Natural killer cell (primary cell): ENCODE results near the gene TAT. TPM values are rescaled to one million over a fixed set of nuclear protein-coding genes. Genes with fewer than 3 reads are reported as not detected.

Experiments used
- ATAC-seq, 3 donors: fragments of 150-1000 bp in 2 of 3; fragments of 200-7000 bp in 1 of 3; cut with Tn5 transposase; 1 replicate in 1 of 3; 2 replicates in 2 of 3; pipeline ENCODE4 v1.10.0; 2021; ENCODE audit warnings: mild to moderate bottlenecking in 2 of 3, moderate library complexity in 2 of 3
- DNase-seq, 2 donors: peaks; one replicate each; pipeline versions ENCODE4 v3.0.0 to v3.0.0-alpha.2; 2013 to 2021; ENCODE audit warnings: mixed read lengths in 1 of 2
- H3K27ac ChIP-seq: one replicate; pipeline ENCODE4 v1.5.1; 2013; ENCODE audit warnings: mild to moderate bottlenecking, low read length
- H3K27me3 ChIP-seq: one replicate; pipeline ENCODE4 v1.6.1; 2013; ENCODE audit warnings: low read length; ENCODE audit not compliant: control insufficient read depth, insufficient read depth
- H3K36me3 ChIP-seq: one replicate; pipeline ENCODE4 v1.6.1; 2013; ENCODE audit warnings: low read length; ENCODE audit not compliant: control insufficient read depth, insufficient read depth
- H3K4me1 ChIP-seq: one replicate; pipeline ENCODE4 v1.6.1; 2013; ENCODE audit warnings: low read length; ENCODE audit not compliant: control insufficient read depth, insufficient read depth
- H3K4me3 ChIP-seq: one replicate; pipeline ENCODE4 v1.5.1; 2013; ENCODE audit warnings: low read length
- H3K9me3 ChIP-seq: one replicate; pipeline ENCODE4 v1.6.1; 2013; ENCODE audit warnings: low read length; ENCODE audit not compliant: control insufficient read depth, insufficient read depth
- H3K27ac Mint-ChIP-seq, 2 donors: one replicate each; pipeline ENCODE4 v1.8.0; 2022; ENCODE audit warnings: mild to moderate bottlenecking in 2 of 2, mixed read lengths in 2 of 2, moderate library complexity in 1 of 2
- H3K27me3 Mint-ChIP-seq, 2 donors: one replicate each; pipeline ENCODE4 v1.8.0; 2022; ENCODE audit warnings: low read depth in 2 of 2, mixed read lengths in 2 of 2
- H3K36me3 Mint-ChIP-seq: one replicate; pipeline ENCODE4 v1.8.0; 2022; ENCODE audit warnings: mixed read lengths
- H3K4me1 Mint-ChIP-seq, 2 donors: one replicate each; pipeline ENCODE4 v1.8.0; 2022; ENCODE audit warnings: mixed read lengths in 2 of 2
- H3K4me3 Mint-ChIP-seq: one replicate; pipeline ENCODE4 v1.8.0; 2022; ENCODE audit warnings: mild to moderate bottlenecking, moderate library complexity, mixed read lengths
- H3K9me3 Mint-ChIP-seq, 2 donors: one replicate each; pipeline ENCODE4 v1.8.0; 2022; ENCODE audit warnings: mixed read lengths in 2 of 2
- CTCF ChIP-seq: fragments of 200-600 bp; IDR thresholded peaks from one replicate; pipeline ENCODE4 v1.8.0; 2022; ENCODE audit warnings: antibody characterized with exemption
- WGBS: methylation state at CpG from one replicate; pipeline ENCODE4 v1.1.7; 2013; ENCODE audit warnings: missing lambda C conversion rate; ENCODE audit not compliant: insufficient coverage; 5-methylcytosine and 5-hydroxymethylcytosine counted together
- intact Hi-C: fragments of 100-400 bp; cut with micrococcal nuclease; formaldehyde crosslinking; loops from one replicate; pipeline ENCODE4 v1.14.2; 2022
- total RNA-seq, 4 donors: library from RNA; stranded (reverse); fragments of 120-200 nt in 1 of 4; gene quantifications; one replicate each; pipeline versions ENCODE4 v1.2.3 to v1.2.4, GENCODE V29; 2013 to 2022

The TAT gene
- total RNA-seq, 3 donors from 2014 or later (not counting 1 experiment from before 2014, with no cell fraction given): not detected

GRCh38 chr16:71610936-71611871 lies 34.3 kb upstream of the TAT start:
- WGBS: 18% methylated on average over 19 of the region's 19 CpGs
- intact Hi-C loops: loop anchor here (1.0 kb wide), 1 partner anchor 199 kb away; no protein-coding TSS in a partner anchor

GRCh38 chr16:71610447-71610846 lies 33.6 kb upstream of the TAT start:
- DNase-seq (no peak), ATAC-seq (no peak)
- Mint-ChIP-seq H3K4me1 (no peaks in the 10 kb centered on the region), H3K36me3 (no peaks in the 10 kb centered on the region), H3K9me3 (no peaks in the 10 kb centered on the region), H3K4me3 (no peak overlapping the region), H3K27ac (no peak overlapping the region), H3K27me3 (peaks cover 0 to 12% of the 10 kb centered on the region in 2 donors)
- H3K27me3 ChIP-seq: no peaks in the 10 kb centered on the region
- intact Hi-C loops: no loop called here
- no peaks in the 10 kb centered on the region for H3K36me3 ChIP-seq
- no peak overlapping the region for H3K4me3 ChIP-seq
- no peak overlapping the region for H3K27ac ChIP-seq
- 87% methylated on average over 4 of the region's 4 CpGs for WGBS
- TF ChIP-seq CTCF: no peak
- H3K4me1 ChIP-seq: peaks cover 5% of the 10 kb centered on the region
- no peaks in the 10 kb centered on the region for H3K9me3 ChIP-seq

More at GRCh38 chr16:71610936-71611871, 34.3 kb upstream of the TAT start:
- Histone ChIP-seq H3K4me1 (peaks cover 5% of the 10 kb centered on the region), H3K9me3 (no peaks in the 10 kb centered on the region), H3K27me3 (no peaks in the 10 kb centered on the region), H3K36me3 (no peaks in the 10 kb centered on the region), H3K4me3 (no peak overlapping the region), H3K27ac (no peak overlapping the region)
- no peak overlapping the region for H3K27ac Mint-ChIP-seq
- H3K4me3 Mint-ChIP-seq: no peak overlapping the region
- peak; percentile 68 to 85 for DNase-seq
- H3K9me3 Mint-ChIP-seq: no peaks in the 10 kb centered on the region
- H3K36me3 Mint-ChIP-seq: no peaks in the 10 kb centered on the region
- ATAC-seq: peak; percentile 77 to 97 (median 89)
- TF ChIP-seq CTCF: peak; percentile 88
- H3K4me1 Mint-ChIP-seq: no peaks in the 10 kb centered on the region
- H3K27me3 Mint-ChIP-seq: peaks cover 0 to 12% of the 10 kb centered on the region in 2 donors

- H3K27me3 Mint-ChIP-seq: peaks cover 0 to 12% of the 10 kb centered on the region in 2 donors
- H3K36me3 Mint-ChIP-seq: no peaks in the 10 kb centered on the region
- 90% methylated on average over 2 of the region's 2 CpGs for WGBS
- intact Hi-C loops: no loop called here
- DNase-seq: no peak
- H3K4me1 Mint-ChIP-seq: no peaks in the 10 kb centered on the region
- Histone ChIP-seq H3K36me3 (no peaks in the 10 kb centered on the region), H3K4me1 (peaks cover 5% of the 10 kb centered on the region), H3K9me3 (no peaks in the 10 kb centered on the region), H3K27me3 (no peaks in the 10 kb centered on the region), H3K27ac (no peak overlapping the region), H3K4me3 (no peak overlapping the region)
- H3K4me3 Mint-ChIP-seq: no peak overlapping the region
- no peaks in the 10 kb centered on the region for H3K9me3 Mint-ChIP-seq
- no peak overlapping the region for H3K27ac Mint-ChIP-seq
- no peak for TF ChIP-seq CTCF
- ATAC-seq: no peak
Observed at GRCh38 chr16:71609066-71609465, 32.2 kb upstream of the TAT start.
